Skin epidermis (tissue), 12 donors: ENCODE data around the gene HDAC9.

Source experiments
- H3K27ac ChIP-seq, 21 experiments: fragments of 200-600 bp; sonication (generic) in 11 of 21; one replicate each; pipeline ENCODE4 v1.5.0; 2020; ENCODE audit warnings: mild to moderate bottlenecking in 3 of 21, inconsistent platforms in 2 of 21, moderate library complexity in 2 of 21
- H3K4me3 ChIP-seq, 7 experiments: fragments of 200-600 bp; sonication (generic) in 2 of 7; one replicate each; pipeline ENCODE4 v1.5.0; 2020; ENCODE audit warnings: inconsistent platforms in 2 of 7, mild to moderate bottlenecking in 2 of 7, moderate library complexity in 1 of 7

Gene HDAC9

DNA sequence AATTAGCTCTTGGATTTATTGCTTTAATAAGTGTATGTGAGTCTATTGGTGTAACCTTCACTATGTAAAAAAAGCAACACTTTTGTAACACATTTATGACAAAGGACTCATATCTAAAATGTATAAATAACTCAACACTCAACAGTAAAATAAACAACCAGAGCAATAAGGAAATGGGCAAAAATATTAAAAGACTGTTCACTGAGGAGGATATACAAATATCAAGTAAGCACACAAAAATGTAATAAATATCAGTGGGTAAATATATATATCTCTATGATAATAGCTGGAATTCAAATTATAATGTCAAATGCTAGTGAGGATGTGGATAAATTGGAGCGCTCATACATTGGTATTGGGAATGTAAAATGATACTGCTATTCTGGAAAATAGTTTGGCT is 53.0 kb downstream of the HDAC9 start:
- Histone ChIP-seq H3K4me3 (no peak overlapping the region), H3K27ac (no peak overlapping the region)

DNA sequence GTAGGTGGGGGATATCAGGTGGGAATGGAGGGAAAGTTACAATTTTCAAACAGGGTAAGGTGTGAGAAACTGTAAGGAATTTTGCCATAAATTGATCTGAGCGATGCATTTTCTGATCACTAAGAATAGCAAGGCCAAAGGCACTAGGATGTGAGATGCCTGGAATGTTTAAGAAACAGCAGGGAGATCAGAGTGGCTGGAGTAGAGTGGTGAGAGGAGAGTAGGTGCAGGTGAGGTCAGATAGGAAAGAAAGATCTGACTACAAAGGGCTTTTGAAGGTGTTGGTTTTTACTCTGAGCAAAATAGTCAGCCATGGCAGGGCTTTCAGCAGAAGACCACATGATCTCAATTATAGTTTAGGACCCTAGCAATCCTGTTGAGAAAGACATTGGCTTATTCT is 55.0 kb downstream of the HDAC9 start:
- no peak overlapping the region for H3K27ac ChIP-seq

DNA sequence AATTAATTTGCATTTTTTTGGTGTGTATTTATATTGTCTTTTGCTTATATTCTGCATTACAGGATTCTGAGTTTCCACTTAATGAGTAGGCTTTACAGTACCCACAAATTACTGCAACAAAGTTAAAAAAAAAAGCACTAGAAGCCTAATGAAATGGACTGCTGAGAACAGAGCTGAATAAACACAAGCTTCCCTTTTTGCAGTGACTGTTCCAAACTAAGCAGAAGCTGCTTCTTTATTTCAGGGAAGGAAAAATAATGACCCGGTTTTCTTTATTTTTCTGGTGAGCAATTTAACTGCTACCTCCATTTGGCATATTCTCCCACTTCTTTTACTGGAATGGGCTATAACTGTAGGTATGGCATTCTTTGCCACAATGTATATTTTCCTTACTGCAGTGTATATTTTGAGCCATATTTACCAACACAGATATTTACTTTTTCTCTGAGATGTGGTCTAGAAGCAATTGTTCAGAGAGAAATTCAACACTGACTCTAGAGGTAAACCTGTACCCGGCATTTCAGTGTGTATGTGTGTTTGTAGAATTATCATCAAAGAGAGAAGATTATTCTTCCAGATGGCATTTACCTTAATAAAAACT is 56.9 kb downstream of the HDAC9 start:
- H3K27ac ChIP-seq: peak overlapping the region in 2 of 21 experiments; percentile 13 to 37
- H3K4me3 ChIP-seq: no peak overlapping the region

More for the DNA sequence above, 55.0 kb downstream of the HDAC9 start:
- no peak overlapping the region for H3K4me3 ChIP-seq

DNA sequence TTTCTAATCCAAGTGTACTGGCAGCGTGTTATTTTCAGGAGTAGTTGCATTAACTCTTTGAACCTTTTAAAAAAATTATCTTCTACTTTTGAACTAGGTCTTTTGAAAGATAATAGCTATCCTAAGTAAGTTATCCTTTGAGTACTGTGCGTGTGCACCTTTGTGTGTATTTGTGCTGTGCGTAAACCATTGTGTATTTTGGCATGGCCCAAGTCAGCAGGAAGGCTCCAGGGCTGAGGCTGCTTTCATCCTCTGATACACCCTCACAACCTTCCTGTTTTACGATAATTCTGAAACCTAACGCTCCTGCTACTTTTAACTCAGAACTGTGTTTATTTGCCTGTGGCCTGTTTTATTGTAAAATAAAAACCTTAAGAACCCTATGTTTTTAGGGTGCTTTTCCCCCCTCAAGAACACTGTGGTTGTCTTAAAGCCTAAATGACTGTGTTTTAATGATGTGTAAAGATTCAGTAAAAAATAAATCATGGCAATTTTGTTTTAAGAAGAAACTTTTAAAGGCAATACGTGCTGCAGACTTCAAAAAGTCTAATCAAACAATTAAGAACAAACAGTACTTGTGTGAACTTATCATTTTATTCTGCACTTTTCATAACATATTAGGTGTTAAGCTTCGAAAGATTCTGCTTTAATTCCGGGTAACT is 57.5 kb downstream of the HDAC9 start:
- Histone ChIP-seq H3K27ac (no peak overlapping the region), H3K4me3 (no peak overlapping the region)

DNA sequence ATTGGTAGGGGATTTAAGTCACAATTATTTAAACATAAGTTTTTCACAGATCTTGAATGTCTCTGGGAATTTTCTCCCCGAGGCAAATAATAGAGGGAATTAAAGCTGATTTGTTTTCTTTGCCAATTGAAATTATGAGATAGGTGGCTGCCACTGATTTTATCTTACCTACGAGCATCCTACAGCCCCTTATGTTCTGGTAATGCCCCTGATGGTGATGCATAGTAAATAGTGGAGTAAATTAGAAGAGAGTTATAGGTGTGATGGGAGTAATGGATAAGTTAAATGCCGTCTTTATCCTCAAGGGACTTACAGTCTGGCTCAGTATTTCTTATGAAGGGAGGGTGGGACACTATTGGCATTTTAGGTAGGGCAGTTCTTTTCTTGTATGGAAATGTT is 58.1 kb downstream of the HDAC9 start:
- no peak overlapping the region for H3K27ac ChIP-seq
- no peak overlapping the region for H3K4me3 ChIP-seq

DNA sequence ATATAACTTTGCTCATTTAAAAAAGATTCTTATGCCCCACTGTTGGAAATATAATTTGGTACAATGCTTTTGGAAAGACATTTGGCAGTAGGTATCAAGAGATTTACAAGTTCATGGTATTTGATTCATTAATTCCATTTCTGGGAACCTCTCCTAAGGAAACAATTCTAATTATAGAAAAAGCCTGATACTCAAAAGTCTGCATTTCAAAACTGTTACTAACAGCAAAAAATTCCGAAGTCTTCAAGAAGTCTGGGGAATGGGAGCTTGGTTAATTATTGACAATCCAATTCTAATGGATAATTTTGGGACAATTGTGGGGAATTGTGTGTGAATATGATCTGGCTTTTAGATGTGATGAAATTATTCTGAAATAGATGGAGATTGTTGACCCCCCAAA is 59.6 kb downstream of the HDAC9 start:
- Histone ChIP-seq H3K4me3 (no peak overlapping the region), H3K27ac (no peak overlapping the region)

DNA sequence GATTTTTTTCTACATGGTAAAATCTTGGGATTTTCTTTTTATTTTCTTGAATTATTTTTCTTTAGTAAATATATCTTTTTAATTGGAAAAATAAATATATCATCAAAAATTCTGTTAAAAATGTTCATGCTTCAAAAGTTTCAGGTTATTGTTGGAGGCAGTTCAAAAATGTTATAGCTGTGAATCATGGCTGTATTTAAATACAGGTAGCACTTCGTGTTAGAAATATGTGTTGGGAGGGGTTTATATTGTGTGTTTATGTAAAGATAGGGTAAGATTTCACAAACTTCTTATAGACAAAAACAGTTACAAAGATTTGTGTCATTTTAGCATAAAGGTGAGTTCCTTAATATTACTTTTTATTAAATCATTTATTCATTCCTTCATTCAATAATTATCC is 60.4 kb downstream of the HDAC9 start:
- no peak overlapping the region for H3K4me3 ChIP-seq
- no peak overlapping the region for H3K27ac ChIP-seq

DNA sequence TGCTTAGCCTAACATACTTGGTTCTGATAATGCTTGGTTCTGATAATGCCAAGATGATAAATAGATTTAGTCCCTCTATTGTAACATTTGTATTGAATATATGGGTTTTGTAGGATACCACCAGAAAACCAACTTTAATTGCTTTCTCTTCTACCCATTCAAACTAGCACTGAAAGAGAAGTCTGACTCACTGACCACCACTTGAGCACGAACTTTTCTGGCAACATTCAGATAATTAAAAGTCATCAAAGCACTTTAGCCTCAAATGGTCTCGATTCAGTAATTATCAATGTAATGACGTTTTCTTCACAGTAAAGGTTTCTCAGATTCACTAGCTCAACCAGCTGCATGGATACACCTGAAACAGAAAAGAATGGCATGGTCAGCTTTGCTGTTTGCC is 63.0 kb downstream of the HDAC9 start:
- no peak overlapping the region for H3K27ac ChIP-seq
- no peak overlapping the region for H3K4me3 ChIP-seq

DNA sequence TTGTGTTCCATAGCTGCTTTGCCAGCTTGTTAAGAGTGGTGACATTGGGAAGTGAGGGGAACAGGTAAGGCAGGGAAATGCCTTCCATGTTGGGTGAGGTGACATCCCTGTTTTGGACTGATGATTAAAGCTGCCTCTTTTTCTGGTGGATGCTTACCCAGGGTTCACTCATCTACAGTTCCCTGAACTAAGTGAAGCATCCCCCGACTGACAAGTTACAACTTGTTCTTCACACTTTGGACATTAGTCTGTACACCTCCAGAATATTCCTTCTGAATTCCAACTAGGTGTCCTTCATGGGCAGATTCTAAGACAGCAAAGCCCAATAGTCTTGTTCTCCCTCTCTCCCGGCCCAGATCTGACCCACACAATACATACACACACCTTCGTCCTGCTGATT is 63.4 kb downstream of the HDAC9 start:
- no peak overlapping the region for H3K27ac ChIP-seq
- H3K4me3 ChIP-seq: no peak overlapping the region

DNA sequence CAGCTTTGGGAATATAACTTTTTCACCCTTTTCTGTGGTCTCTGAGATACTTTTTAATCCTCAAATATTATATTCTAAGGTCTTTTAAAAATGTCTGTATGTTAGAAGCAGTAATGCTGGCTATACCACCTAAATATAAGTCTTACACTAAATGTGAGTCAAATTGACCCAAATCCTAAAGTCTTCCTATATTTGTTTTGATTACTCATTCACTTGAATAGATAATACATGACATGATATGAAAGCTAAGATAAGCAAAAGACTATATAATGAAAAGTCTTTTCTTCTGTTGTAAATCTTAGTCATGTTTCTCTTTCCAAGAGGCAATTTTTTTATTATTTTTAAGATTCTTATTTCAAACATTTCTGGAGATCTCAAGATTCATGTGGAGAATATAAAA is 64.2 kb downstream of the HDAC9 start:
- Histone ChIP-seq H3K27ac (no peak overlapping the region), H3K4me3 (no peak overlapping the region)

DNA sequence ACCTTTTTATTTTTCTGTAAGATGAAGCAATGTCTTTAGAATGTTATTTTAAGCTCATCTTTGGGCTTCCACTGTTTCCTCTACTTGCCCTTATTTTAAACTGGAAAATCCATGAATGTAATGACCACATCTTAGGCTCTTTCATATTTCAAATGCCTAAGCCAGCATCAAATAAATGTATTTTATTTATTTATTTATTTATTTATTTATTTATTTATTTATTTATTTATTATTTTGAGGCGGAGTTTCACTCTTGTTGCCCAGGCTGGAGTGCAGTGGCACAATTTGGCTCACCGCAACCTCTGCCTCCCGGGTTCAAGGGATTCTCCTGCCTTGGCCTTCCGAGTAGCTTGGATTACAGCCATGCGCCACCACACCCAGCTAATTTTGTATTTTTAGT is 69.2 kb downstream of the HDAC9 start:
- Histone ChIP-seq H3K27ac (no peak overlapping the region), H3K4me3 (no peak overlapping the region)

DNA sequence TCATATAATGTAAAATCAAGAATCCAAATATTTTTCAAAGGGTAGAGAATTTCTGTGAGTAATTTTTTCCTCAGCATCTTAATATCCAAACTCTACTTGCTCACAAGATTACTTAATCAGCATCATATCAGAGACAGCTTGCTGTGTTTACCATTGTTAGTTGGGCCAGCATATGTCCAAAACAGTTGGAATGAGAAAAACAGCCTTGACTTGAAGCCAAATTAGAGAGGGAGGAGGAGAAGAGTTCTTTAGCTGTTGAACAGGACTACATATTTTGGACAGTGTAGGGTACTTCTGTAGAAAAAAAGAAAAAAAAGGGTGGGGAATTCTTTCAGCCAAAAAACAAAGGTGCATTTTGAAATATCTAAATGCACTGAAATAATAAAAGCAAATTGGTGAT is 69.8 kb downstream of the HDAC9 start:
- no peak overlapping the region for H3K4me3 ChIP-seq
- H3K27ac ChIP-seq: no peak overlapping the region

DNA sequence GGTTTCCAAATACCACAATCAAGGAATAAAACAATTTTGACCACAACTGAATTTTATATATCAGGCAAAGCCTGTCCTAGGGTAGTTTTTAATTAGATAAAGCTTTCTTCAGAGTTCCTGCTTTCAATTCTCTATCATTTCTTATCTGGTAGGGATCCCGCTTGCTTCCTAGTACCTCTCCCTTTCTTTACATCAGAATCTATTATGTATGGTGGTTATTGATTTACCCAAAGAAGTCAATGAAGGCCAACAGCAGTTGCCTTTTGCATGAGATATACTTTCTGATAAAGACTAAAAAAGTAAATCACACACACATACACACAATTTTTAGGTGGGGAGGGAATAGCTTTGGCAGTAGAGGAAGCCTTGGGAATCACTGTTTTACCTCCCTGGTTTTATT is 70.7 kb downstream of the HDAC9 start:
- Histone ChIP-seq H3K27ac (no peak overlapping the region), H3K4me3 (no peak overlapping the region)

DNA sequence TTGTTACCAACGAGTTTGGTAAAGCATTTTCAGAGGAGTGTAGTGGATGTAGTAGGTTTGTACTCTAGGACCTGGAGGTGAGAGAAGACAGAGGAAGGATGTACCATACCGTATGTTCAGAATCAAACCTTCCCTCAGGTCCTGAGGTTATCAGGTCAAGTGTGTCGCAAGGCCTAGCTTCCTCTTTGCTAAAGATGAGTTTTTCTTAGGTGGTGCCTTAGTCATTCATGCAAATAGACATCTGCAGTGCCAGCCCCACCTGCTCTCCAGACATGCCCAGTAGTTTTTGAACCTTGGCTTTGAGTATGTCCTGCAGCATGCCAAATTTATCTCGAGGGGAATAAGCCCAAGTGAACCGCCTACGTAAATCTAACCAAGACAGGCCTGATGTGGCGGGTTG is 71.3 kb downstream of the HDAC9 start:
- Histone ChIP-seq H3K27ac (no peak overlapping the region), H3K4me3 (no peak overlapping the region)

DNA sequence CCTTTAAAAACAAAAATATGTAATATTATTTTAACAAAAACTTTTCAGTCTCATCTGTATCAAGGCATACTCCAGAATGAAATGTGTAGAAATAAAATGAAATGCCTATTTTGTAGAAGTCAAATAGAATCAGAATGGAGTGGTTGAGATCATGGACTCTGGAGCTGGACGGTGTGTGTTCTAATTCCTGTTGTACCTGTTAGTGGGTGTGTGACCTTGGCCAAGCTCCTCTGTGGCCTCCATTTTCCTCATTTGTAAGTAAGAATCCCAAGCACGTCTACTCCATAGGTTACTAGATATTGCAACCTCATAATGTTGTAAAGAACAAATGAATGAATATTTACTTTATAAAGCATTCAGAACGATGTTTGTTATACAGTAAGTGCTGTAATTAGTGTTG is 74.9 kb downstream of the HDAC9 start:
- no peak overlapping the region for H3K27ac ChIP-seq
- H3K4me3 ChIP-seq: no peak overlapping the region

DNA sequence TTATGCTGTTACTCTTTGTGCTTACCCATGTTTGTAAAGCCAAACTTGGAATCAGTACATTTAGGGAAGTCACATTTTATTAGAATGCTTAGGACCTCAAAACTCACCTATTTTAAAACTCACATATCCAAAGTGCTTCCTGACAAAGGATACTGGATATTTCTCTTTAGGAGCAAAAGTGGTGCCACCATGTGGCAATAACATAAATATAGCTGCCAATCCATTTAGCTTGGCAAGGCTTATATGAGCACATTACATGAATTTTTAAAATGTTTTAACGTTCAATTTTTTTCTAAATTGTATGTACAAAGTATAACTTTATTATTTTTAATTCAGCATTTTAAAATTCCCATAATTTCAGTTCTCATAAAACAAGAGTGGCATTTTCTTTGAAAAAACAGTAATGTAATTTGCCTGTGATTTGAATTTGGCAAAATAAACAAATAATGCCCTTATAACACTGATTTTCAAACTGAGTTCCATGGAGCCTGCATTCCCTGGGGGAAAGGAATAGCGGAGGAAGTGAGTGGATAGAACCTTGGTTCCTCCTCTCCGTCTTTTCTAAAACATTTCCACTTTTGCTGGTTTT is 75.4 kb downstream of the HDAC9 start:
- H3K27ac ChIP-seq: no peak overlapping the region
- no peak overlapping the region for H3K4me3 ChIP-seq

DNA sequence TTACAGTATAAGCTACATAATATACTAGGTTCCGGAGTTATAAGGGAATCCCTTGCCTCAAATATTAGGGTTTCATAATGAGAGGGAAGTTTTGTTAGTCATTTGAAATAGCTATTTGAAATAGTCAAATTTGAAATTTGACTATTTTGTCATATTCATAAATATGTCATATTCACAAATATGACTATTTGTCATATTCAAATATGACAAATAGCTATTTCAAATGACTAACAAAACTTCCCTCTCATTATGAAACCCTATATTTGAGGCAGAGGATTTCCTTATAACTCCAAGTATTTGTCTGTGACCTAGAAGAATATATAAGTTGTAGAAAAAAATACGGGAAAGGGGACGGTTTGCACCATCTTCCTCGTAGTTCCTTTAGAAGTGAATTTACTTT is 76.6 kb downstream of the HDAC9 start:
- no peak overlapping the region for H3K4me3 ChIP-seq
- no peak overlapping the region for H3K27ac ChIP-seq

DNA sequence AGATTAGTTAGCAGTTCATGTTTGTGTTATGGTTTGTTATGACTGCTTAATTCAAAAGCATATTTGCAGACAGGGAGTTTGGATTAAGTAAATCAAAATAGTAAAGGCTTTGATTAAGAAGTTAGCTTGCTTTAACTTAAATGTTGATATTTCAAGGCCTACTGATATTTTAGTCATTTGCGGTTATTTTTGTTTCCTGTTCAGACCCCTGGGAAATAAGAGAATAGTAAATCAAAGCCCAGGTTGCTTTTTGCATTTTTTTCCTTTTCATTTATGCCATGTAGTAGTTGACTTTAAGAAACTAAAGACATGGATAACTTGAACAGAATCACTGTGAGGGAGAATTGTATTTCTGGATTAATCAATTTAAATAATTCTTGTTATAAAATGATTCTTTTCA is 77.3 kb downstream of the HDAC9 start:
- H3K4me3 ChIP-seq: no peak overlapping the region
- no peak overlapping the region for H3K27ac ChIP-seq

DNA sequence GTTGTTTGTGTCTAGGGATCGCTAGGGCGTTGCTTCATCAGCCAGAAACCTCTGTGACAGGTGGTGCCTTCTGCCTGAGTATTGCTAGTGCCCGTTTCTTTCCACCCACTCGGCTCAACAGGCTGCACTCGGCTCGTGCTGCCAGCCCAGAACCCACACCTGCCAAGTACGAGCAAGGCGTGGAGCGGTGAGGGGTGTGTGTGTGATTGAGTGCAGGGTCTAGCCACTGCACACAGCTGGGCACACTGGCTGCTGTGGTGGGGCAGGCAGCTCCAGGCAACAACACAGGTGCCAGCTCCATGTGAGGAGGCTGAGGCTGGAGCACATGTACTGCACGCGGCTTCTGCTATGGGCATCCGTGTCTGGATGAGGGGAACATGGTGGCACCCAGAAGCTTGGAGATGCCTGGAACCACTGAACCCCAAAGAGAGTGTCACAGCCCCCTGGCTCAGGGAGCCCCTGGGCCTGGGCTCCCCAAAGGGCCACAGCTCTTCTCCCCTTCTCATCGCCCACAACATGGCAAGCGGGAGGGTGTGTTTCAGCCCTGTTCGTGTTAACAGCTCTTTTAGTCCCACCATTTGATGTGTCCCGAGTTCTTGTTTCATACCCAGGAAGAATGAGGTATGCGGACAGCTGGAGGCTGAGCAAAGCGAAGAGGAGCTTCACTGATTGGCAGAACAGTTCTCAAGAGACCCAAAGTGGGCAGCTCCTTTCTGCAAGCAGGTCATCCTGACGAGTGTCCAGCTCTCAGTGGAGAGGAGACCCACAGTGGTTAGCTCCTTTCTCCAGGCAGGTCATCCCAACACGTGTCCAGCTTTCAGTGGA is 78.1 kb downstream of the HDAC9 start:
- H3K4me3 ChIP-seq: no peak overlapping the region
- H3K27ac ChIP-seq: no peak overlapping the region

DNA sequence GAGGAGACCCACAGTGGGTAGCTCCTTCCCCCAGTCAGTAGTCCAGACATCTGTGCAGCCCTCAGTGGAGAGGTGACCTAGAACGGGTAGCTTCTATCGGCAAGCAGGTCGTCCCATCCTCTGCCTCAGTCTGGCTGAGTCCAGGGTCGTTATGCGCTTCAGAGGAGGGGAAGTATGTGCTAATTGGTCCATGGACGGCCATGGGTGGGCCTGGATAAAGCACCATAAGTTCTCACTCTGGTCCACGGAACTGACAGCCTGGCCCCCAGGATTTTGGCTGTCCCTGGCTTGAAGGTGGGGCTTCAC is 78.6 kb downstream of the HDAC9 start:
- Histone ChIP-seq H3K27ac (no peak overlapping the region), H3K4me3 (no peak overlapping the region)

DNA sequence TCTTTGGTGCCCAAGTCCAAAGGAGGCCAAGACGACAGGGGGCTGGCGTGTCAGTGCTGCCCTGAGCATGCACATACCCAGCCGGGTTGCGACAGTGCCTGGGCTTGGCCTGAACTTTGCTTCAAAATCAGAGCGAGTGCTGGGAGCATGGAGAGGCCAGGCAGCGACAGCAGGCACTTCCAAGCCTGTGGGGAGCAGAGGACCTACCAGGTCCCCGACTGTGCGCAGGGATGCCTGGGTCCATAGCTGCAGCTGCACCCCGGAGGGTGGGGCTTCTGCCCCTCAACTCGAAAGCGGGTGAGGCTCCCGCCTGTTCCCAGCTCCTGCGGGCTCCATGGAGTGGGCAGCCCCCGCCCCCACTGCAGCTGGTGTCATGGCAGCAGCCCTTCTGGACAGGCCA is 79.1 kb downstream of the HDAC9 start:
- Histone ChIP-seq H3K27ac (no peak overlapping the region), H3K4me3 (no peak overlapping the region)
